Bone marrow (tissue), 2 donors: ENCODE data around the gene HSBP1L1.

ENCODE experiments used
- DNase-seq, 2 donors: peaks; one replicate each; lab custom pipeline; 2025; lab: John Stamatoyannopoulos, UW

HSBP1L1 gene

DNA sequence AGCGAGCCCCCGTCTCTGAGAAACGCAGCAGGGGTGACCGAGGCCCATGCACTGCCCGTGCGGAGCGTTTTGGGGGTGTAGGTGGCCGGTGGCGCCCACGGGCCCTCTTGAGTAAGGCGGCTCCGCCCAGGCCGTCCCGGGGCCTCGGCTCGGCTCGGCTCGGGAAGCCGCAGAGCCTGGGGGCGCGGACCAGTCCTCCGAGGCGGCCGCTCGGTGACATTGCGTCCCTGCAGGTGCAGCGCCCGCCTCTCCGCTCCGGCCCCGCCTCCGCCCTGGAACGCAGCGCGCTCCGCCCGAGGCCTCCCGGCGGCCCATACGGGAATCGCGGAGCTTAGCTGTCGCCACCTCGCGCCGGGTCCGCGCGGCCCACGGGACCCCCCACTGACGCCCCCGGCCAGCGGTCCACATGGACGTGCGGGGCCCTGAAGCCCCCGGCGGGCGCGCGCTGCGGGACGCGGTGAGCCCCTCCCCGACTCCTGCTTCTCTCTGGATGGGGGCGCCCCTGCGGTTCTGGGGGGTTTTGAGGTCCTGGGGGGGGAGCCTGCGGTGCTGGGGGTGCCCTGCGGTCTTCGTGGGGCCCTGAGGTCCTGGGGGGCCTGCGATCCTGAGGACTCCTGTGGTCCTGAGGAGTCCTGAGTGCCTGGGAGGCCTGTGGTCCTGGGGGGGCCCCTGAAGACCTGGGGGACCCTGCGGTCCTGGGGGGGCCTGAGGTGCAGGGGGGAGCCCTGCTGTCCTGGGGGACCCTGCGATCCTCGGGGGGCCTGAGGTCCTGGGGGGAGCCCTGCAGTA lies at the start of gene HSBP1L1:
Gene HSBP1L1 (plus strand): TSS at position 314 of the 789 bp plus-strand sequence. CDS start 93 bp downstream, at position 407.
- DNase-seq = peak in 1 of 2 donors; percentile 19

DNA sequence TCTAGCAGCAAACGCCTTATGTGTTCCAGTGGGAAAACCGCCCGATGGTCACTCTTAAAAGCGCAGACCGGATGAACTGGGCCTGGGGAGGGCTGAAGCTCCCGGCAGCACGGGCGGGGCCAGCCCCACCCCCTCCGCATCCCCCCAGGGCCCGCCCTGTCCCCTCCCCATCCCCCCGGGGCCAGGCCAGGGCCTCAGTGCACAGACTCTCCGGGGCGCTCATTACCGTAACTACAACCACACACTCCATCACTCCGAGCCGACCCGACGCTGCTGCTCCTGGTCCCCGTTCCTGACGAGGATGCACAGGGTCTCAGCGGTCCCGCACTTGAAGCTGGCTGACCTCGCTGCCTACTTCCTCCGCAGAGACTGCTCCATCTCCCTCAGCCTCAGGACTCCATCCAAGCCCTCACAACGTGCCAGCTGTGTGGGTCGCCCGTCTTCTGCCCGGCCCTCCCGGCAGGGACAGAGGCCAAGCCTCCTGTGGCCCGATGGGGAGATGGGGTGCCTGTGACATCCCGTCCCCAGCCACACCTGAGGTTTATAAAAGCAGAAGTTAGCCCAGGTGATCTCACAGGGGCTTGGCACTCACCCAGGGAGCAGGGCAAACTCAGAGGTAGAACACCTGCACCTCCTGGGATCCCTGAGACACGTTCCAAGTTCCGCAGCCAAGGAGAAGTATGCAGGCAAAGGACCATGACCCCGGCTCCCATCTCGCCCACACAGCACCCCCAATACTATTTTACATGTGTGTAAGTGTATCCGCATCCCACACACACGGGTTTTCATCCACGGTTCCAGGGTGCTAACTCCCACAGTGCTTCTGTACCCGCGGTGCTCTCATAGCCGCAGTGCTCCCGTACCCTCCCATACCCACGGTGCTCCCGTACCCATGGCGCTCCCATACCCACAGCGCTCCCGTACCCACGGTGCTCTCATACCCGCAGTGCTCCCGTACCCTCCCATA lies 49.0 kb upstream of the HSBP1L1 start:
- DNase-seq = no peak

DNA sequence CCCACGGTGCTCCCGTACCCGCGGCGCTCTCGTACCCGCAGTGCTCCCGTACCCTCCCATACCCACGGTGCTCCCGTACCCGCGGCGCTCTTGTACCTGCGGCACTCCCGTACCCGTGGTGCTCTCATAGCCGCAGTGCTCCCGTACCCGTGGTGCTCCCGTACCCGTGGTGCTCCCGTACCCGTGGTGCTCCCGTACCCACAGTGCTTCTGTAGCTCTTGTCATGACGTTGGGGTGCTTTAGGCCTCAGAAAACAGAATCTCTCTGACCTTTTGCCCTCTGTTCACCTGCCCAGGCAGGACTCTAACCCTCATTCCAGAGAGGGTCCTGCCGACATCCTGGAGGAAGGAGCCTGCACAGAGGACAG lies 48.3 kb upstream of the HSBP1L1 start:
- no peak for DNase-seq

DNA sequence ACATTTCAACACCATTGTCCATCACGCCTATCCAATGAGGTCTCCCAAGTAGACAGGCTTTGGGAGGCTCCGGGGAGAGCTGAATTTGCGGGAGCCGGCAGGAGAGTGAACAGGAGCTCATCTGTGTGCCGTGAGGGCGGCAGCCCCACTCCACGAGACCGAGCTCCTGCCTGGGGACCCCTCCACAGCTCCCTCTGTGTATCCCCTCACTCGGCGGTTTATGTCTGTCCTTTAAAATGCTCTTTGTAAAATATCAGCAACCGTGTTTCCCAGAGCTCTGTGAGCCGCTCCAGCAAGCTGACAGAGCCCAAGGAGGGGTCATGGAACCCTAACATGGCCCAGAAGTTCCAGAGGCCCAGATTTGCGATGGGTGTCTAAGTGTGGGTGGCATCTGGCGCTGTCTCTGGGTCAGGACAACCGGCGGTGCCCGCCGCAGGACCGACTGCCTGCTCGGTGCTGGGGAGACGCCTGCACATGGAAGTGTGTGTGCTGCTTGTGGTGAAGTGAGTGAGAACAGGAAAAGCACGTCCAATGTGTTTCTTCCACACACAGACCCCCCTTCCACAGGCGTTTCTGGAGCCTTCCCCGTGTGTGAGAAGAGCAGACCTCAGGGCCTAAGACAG lies 47.8 kb upstream of the HSBP1L1 start:
- no peak for DNase-seq

DNA sequence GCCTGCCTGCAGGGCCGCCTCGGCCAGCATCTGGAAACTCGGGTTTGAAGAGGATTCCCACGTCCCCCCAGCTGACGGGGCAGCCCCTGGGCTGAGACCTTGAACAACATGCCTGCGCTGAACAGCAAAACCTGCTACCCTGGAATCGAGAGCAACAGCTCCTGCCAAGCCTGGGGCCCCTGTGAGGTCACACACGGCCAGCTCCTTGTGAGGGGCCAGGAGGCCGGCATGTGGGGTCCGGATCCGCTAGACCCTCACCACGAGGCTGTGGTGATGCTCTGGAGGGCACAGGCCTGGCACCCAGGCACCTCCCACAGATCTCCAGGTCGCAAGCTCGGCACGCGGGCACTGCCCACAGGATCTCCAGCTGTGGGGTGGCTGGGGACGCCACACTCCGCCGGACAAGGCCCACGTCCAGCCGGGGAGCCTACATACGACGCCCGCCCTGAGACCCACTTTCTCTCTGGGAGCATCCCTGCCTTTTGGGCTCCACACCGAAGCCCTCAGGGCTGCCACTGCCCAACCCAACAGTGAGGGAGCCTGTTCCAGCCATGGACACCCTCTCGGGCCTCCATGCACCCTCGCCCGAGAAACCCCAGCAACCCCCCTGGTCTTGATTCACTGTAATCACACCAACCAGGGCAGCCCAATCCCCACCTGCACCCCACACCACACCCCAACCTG lies 47.1 kb upstream of the HSBP1L1 start:
- no peak for DNase-seq

DNA sequence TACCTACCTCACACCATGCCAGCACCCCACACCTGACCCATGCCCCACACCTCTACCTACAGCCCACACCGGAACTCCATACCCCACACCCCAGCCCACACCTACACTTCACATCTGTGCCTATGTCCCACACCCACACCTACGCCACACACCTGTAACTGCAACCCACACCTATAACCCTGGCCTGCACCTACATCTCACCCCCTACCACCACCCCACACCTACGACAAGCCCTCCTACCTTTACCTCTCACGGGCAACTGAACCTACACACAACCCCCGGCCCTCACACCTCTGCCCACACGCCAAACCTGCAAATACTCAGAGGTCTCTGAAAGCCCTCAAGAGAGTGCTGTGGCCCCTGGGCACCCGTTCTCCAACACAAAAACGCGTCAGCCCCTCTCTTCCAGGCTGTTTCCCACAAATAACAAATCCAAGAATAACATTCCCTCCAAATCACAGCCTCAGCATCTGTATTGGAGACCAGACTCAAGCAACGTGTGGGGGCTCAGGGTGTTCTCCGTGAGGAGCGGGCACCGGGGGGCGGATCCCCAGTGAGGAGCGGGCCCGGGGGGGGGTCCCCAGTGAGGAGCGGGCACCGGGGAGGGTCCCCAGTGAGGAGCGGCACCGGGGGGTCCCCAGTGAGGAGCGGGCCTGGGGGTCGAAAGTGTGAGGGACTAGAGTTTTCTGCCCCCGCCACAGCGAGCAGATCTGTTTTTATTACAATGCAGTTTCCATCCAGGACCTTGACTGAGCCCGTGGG lies 46.4 kb upstream of the HSBP1L1 start:
- no peak for DNase-seq

DNA sequence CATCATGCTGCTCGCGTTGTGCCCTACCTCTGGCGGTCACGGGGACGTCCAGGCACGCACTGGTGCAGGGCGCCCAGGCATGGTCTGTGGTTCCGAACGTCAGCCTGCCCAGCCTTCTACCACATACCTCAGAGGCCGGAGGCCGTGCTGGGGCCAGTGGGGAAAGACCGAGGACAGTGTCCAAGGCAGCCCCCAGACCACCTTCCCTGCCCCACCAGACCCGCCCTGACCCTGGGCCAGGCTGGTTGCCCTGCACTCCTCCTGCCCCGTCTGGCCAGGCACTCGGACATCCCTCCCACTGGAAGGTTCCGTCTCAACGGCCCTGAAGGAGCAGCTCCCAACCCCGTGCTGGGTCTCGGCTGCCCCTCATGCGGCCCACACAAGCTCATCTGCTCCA lies 45.8 kb upstream of the HSBP1L1 start:
- no peak for DNase-seq

DNA sequence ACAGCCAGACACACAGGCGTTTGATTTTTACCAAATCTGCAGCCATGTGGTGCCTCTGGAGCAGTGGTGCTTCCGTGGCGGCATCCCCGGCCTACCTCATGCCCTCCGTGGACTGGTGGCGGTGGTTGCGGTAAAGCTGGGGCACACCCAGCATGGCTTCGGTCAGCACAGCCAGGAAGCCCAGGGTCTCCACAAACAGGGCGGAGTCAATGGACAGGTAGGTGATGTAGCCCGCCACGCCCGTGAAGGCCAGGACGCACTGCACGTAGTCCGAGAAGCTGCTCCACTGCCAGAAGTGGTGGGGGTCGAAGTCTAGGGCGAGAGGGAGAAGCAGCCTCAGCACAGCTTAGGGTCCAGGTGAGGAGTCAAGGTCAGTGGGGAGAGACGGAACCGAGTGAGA lies 45.4 kb upstream of the HSBP1L1 start:
- DNase-seq = no peak

DNA sequence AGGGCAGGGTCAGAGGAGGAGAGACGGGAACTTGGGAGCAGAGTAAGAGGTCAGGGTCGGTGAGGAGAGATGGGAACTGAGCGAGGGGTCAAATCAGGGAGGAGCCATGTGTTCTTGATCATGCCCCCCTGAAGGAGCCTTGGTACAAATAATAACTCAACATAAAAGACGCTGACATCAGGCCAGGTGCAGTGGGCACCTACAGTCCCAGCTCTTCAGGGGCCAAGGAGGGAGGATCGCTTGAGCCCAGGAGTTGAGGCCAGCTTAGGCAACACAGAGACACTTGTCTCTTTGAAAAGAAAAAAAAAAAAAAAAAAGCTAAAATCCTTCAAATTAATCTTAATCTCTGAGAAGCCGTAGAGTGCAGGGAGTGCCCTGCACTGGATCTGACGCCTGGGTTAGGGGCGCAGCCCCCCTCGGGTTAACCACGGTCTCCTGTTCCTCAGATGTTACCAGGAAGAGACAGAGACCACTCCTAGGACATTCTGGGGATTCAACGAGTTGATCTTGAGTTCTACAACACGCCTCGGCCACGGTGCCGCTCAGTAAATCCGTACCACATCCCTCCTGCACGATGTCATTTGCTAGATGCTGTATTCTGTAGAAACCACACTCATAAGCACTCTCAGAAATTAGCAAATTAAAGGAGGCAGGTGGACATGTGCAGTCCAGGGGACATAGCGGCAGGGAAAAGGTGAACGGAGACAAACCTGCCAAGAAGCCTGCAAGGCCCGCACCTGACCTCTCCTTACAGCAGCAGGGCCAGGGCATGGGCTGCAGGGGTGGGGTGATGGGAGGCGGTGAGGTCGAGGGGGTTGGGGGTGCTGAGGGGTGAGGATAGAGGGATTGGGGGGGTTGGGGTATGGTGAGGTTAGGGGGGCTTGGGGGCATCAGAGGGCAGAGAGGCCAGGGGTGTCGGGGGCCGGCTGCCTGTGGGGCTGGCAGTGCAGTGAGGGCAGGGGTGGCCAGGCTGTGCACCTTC lies 42.2 kb upstream of the HSBP1L1 start:
- no peak for DNase-seq

DNA sequence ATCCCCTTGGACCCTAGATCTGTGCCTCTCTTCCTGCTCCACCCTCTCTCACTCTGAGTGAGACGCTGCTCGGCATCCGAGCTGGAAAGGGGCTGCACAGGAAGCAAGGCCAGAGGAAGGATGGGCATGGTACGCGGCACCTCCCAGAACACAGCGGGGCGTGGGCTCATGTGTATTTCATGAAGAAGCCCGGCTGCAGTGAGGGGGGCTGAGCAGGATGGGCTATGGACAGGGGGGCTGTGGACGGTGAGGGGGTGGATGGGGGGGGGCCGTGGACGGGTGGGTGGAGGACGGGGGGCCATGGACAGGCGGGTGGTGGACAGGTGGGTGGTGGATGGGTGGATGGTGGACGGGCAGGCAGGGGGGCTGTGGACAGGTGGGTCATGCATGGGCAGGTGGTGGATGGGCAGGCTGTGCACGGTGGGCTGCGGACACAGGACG lies 41.5 kb upstream of the HSBP1L1 start:
- no peak for DNase-seq

DNA sequence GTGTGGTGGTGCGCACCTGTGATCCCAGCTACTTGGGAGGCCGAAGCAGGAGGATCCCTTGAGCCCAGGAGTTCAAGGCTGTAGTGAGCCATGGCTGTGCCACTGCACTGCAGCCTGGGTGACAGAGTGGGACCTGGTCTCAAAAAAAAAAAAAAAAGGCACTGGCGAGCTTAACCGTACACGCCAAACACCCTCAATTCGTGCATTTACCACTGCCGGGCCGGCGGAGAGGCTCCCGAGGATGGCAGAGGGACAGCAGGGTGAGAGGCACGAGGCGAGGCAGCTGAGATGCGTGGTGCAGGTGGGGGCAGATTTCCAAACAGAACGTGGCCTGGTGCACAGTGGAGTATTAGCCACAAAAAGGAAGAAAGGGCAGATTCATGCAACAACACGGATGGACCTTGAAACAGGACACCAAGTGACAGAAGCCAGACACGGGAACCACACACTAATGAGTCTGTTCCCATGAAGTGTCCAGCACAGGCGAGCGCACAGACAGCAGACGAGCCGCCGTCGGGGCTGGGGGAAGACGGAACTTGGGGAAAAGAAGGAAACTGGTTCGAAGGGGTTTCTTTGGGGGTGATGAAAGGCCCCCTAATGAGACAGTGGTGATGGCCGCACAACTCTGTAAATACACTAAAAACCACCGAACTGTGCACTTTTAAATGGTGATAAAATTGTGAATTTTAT lies 40.4 kb upstream of the HSBP1L1 start:
- DNase-seq = no peak

DNA sequence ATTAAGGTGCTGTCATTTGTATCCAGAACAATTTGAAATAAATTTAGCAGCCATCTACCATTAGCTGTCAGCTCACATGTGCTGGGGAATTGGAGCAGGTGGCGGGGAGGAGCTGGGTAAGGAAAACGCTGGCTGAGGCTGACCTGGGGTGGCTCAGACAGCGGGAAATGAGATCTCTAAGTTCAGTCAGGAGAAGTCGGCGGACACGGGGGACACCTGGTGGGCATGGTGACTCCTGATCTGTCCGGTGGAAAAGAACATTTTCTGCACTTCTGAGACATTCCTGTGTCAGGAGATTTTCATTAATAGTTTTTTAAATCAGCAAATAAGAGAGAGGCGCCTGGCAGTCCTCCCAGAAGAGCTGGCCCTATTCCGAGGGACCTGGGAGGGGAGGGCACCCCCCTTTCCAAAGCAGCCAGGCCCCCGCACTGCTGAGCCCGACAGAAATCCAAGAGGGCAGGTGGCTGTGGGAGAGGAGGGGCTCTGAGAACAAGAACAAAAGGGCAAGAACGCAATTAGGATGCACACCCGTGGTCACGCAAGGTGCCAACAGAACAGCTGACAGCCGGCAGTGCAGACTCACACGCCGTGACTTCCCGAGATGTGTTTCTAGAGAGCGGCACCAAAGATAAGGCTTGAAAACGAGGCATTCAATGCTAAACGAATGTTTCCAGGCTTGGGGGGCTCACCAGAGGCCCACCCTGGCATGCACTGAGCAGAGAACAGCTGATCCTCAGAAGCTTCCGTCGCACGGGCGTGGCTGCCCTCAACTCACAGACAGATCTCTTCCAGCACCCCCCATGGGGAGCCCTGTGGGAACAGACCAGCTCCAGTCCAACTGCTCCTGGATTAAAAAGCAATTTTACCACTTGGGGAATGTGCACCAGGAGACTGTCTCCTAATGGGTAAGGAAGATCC lies 39.4 kb upstream of the HSBP1L1 start:
- no peak for DNase-seq

DNA sequence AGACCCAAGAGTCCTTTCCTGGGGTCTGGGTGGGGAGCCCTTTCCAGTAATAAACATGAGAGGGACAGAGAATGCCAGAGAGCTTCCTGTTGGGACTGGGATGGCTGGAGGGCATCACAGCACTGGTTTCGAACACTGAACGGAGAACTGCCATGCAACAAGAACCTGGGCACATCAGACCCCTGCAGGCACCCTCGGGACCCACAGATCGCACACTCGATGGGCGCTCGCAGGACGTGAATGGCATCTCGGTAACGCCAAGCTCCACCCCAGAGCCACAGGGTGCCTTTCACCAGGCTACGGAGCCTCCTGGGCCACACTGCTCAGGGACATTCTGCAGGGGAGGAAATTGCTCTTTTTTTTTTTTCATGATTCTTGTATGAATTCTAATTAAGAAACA lies 38.1 kb upstream of the HSBP1L1 start:
- DNase-seq = no peak

DNA sequence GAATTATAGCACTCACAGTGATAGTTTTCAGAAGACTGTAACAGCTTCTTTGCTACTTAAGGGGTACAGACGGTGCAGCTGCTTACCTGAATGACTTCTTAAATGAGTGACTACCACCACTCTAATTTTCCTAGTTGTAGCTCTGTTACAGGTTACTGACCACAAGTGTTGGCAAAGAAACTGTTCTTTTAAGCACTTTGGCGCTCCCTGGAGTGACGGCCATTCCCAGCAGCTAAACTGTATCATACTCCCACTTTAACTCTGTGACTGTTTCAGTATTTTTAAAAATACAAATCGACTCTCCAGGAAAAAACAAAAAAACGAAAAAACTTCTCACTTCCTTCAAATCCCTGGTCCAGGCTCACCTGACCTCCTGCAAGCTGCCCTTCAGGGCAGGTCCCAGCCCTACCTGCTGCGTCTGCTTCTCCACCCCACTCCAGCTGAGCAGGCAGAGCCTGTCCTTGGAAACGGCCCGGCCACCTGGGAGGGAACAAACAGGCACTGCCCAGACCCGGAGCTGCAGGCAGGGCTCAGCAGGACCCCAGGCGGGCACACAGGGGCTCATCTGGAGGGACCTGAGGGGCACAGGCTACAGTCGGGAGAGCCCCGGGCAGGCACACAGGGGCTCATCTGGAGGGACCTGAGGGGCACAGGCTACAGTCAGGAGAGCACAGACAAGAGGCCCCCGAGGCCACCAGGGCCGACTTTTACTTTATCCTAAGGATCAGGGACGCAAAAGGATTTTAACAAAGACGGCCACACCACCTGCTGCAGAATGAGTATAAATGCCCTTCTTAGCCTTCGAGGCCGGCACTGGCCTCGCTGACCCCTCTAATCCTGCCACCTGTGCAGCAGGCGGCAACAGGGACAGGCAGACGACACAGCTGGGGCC lies 37.5 kb upstream of the HSBP1L1 start:
- DNase-seq = no peak

DNA sequence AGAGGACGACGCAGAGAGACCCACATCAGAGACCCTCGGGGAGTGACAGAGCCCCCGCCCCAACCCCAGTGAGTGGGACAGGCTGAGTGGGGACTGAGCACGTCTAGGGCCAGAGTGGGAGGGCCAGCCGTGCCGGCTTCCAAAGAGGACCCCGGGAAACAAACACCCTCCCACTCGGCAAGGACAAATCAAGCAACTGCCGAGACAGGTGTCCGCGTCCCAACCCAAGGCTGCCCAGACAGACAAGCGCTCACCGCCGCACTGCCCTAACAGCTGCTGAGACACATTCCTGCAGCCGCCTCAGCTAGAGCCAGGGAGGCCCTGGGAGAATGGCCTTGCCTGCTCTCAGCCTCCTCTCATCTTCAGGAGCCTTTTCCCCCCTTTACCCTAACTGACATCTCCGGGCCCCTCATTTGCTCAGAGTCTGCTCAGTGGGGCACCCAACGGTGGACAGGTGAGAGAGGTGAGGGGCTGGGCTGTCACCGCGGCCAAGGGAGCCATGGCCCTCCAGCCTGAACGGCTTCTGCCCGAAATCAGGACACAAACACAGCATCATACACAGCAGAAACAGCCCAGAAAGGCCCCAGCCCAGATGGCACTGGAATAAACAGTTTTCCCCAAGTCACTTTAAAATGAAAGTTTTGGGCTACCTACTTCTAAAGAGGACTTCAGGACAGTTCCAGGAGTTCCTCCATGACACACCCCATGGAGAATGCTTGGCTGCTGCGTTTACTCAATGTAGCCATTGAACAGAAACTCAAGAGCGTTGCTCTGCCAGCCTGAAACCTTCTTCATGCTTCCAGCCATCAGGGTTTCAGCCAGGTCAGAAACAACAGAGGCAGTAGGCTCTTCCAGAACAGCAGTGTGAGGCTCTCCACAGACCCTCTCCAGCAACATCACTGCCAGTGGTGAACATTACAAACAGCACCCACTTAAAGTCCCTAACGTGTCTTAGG lies 36.6 kb upstream of the HSBP1L1 start:
- no peak for DNase-seq

DNA sequence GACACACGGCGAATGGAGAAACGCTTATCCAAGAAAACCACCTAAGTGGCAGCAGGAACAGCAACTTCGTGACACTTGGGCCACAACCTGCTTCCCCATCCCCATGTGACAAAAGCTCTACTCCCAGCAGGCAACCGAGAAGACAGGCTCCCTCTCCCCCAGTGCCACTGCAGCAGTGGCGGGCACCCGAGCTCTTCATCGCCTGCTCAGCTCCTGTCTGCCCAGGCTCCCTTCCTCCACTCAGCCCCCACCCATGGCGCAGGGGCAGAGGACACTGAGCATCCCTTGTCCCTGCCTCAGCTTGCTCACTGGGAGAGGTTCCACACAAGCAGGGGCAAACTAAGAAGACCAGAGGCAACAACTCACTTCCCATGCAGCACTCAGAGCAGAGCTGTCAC lies 35.9 kb upstream of the HSBP1L1 start:
- no peak for DNase-seq
